IPS-20b (cell line): ENCODE data around the gene MRPL14.
"Not testable (repeated sequence)": the region's sequence is repeated elsewhere in the genome, so short reads cannot be mapped to it uniquely, and the experiment has no call there.

Experiments used
- H3K27ac ChIP-seq: one replicate; pipeline ENCODE4 v1.5.1; 2013; ENCODE audit warnings: low read length
- H3K27me3 ChIP-seq: 2 replicates; pipeline ENCODE4 v1.6.1; 2013; ENCODE audit warnings: mild to moderate bottlenecking, low read length, inconsistent platforms; ENCODE audit not compliant: insufficient read depth
- H3K36me3 ChIP-seq: 2 replicates; pipeline ENCODE4 v1.6.1; 2013; ENCODE audit warnings: low read depth, mild to moderate bottlenecking, inconsistent platforms, low read length, moderate library complexity; ENCODE audit not compliant: insufficient read depth
- H3K4me1 ChIP-seq: 2 replicates; pipeline ENCODE4 v1.6.1; 2013; ENCODE audit warnings: mild to moderate bottlenecking, control low read depth, inconsistent platforms, low read length, moderate library complexity; ENCODE audit not compliant: insufficient read depth
- H3K4me3 ChIP-seq: 2 replicates; pipeline ENCODE4 v1.5.1; 2013; ENCODE audit warnings: mild to moderate bottlenecking, low read length, inconsistent platforms
- H3K9ac ChIP-seq: 2 replicates; pipeline ENCODE4 v1.6.1; 2013; ENCODE audit warnings: low read depth, mild to moderate bottlenecking, inconsistent platforms, low read length, moderate library complexity
- H3K9me3 ChIP-seq: 2 replicates; pipeline ENCODE4 v1.6.1; 2013; ENCODE audit warnings: mild to moderate bottlenecking, low read depth, low read length, inconsistent platforms; ENCODE audit not compliant: insufficient read depth

The MRPL14 gene

GRCh38 chr6:44093750-44094402 is 33.4 kb downstream of the MRPL14 start:
- Histone ChIP-seq H3K9me3 (no peaks in the 10 kb centered on the region), H3K9ac (no peak overlapping the region), H3K36me3 (peaks cover 4% of the 10 kb centered on the region; the same call in 1 of the 2 replicates), H3K27ac (no peak overlapping the region), H3K4me1 (no peaks in the 10 kb centered on the region), H3K27me3 (no peaks in the 10 kb centered on the region), H3K4me3 (no peak overlapping the region)

GRCh38 chr6:44093066-44093465 is 34.2 kb downstream of the MRPL14 start:
- H3K27me3 ChIP-seq: no peaks in the 10 kb centered on the region
- H3K36me3 ChIP-seq: peaks cover 4% of the 10 kb centered on the region; the same call in 1 of the 2 replicates
- no peaks in the 10 kb centered on the region for H3K9me3 ChIP-seq
- no peak overlapping the region for H3K27ac ChIP-seq
- no peak overlapping the region for H3K9ac ChIP-seq
- no peaks in the 10 kb centered on the region for H3K4me1 ChIP-seq
- no peak overlapping the region for H3K4me3 ChIP-seq

GRCh38 chr6:44091981-44092884 is 35.0 kb downstream of the MRPL14 start:
- Histone ChIP-seq H3K27me3 (no peaks in the 10 kb centered on the region), H3K36me3 (peaks cover 4% of the 10 kb centered on the region; the same call in 1 of the 2 replicates), H3K27ac (no peak overlapping the region), H3K9ac (no peak overlapping the region), H3K4me1 (no peaks in the 10 kb centered on the region), H3K4me3 (no peak overlapping the region), H3K9me3 (no peaks in the 10 kb centered on the region)

- not testable (repeated sequence) for H3K27me3 ChIP-seq, H3K36me3 ChIP-seq, H3K9me3 ChIP-seq, H3K27ac ChIP-seq, H3K9ac ChIP-seq, H3K4me3 ChIP-seq, H3K4me1 ChIP-seq
Observed at GRCh38 chr6:44091356-44091755, 35.9 kb downstream of the MRPL14 start.

GRCh38 chr6:44090465-44090864 is 36.8 kb downstream of the MRPL14 start:
- no peaks in the 10 kb centered on the region for H3K4me1 ChIP-seq

GRCh38 chr6:44088827-44089590 is 38.2 kb downstream of the MRPL14 start:
- H3K4me1 ChIP-seq: no peaks in the 10 kb centered on the region
- no peaks in the 10 kb centered on the region for H3K27me3 ChIP-seq
- no peak overlapping the region for H3K27ac ChIP-seq
- H3K9ac ChIP-seq: no peak overlapping the region
- peaks cover 4% of the 10 kb centered on the region; the same call in 1 of the 2 replicates for H3K36me3 ChIP-seq
- no peaks in the 10 kb centered on the region for H3K9me3 ChIP-seq
- no peak overlapping the region for H3K4me3 ChIP-seq

More at GRCh38 chr6:44090465-44090864, 36.8 kb downstream of the MRPL14 start:
- H3K36me3 ChIP-seq: peaks cover 4% of the 10 kb centered on the region; the same call in 1 of the 2 replicates
- H3K9ac ChIP-seq: no peak overlapping the region
- no peak overlapping the region for H3K27ac ChIP-seq
- no peaks in the 10 kb centered on the region for H3K27me3 ChIP-seq
- H3K9me3 ChIP-seq: no peaks in the 10 kb centered on the region
- no peak overlapping the region for H3K4me3 ChIP-seq

GRCh38 chr6:44087623-44088022 is 39.6 kb downstream of the MRPL14 start:
- H3K27ac ChIP-seq: no peak overlapping the region
- peaks cover 4% of the 10 kb centered on the region; the same call in 1 of the 2 replicates for H3K36me3 ChIP-seq
- no peak overlapping the region for H3K9ac ChIP-seq
- H3K4me1 ChIP-seq: no peaks in the 10 kb centered on the region
- no peaks in the 10 kb centered on the region for H3K27me3 ChIP-seq
- H3K9me3 ChIP-seq: no peaks in the 10 kb centered on the region
- no peak overlapping the region for H3K4me3 ChIP-seq

- H3K4me1 ChIP-seq: no peaks in the 10 kb centered on the region
- H3K9me3 ChIP-seq: no peaks in the 10 kb centered on the region
- H3K4me3 ChIP-seq: no peak overlapping the region
- no peaks in the 10 kb centered on the region for H3K27me3 ChIP-seq
- H3K9ac ChIP-seq: no peak overlapping the region
- no peak overlapping the region for H3K27ac ChIP-seq
- peaks cover 4% of the 10 kb centered on the region; the same call in 1 of the 2 replicates for H3K36me3 ChIP-seq
Observed at GRCh38 chr6:44086931-44087574, 40.2 kb downstream of the MRPL14 start.

GRCh38 chr6:44085219-44085618 is 42.0 kb downstream of the MRPL14 start:
- Histone ChIP-seq H3K36me3 (peaks cover 4% of the 10 kb centered on the region; the same call in 1 of the 2 replicates), H3K4me1 (no peaks in the 10 kb centered on the region), H3K27ac (no peak overlapping the region), H3K27me3 (no peaks in the 10 kb centered on the region), H3K9me3 (no peaks in the 10 kb centered on the region), H3K9ac (no peak overlapping the region), H3K4me3 (no peak overlapping the region)

GRCh38 chr6:44084231-44085014 is 42.8 kb downstream of the MRPL14 start:
- no peaks in the 10 kb centered on the region for H3K4me1 ChIP-seq
- no peak overlapping the region for H3K27ac ChIP-seq
- peaks cover 2% of the 10 kb centered on the region; the same call in 1 of the 2 replicates for H3K36me3 ChIP-seq
- H3K4me3 ChIP-seq: no peak overlapping the region
- H3K9me3 ChIP-seq: no peaks in the 10 kb centered on the region
- H3K9ac ChIP-seq: no peak overlapping the region; the same call in 1 of the 2 replicates
- H3K27me3 ChIP-seq: no peaks in the 10 kb centered on the region
